ENCODE results near the gene MRPL27.

DNA sequence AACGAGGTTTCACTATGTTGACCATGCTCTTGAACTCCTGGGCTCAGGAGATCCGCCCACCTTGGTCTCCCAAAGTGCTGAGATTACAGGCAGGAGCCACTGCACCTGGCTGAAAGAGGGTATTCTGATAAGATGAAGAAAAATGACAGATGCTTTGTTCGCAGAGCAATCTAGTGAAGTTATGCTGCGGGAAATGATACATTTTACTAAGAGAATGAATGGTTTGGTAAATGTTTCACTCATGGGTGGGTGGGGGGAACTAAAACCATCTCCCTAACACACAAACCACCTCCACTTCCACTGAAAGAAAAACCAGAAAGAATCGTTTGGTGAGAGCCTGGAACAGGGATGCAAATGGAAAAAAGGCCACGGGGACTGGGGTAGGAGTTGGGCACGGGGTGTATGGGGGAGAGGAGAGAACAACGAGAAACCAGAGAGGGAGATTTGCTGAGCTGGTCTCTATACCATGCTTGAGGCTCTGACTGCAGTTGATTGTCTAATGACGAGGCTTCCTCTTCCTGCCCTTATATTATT is 46.1 kb downstream of the MRPL27 start:
- no peak for TF ChIP-seq POLR2A (IDR thresholded peaks at IDR 0.05)
- no peak for TF ChIP-seq CTCF (IDR thresholded peaks at IDR 0.05)

Measured in lower leg skin (tissue), 3 donors.